Measurements from ENCODE around the gene IQCN.

GRCh38 chr19:18304458-18305310, 30.4 kb upstream of the IQCN start:
- TF ChIP-seq EZH2 (IDR thresholded peaks at IDR 0.05; ENCODE audit: low read length) (no peak), CTCF (optimal IDR thresholded peaks at IDR 0.05 in 1 of 3, IDR thresholded peaks at IDR 0.05 in 1 of 3, conservative IDR thresholded peaks at IDR 0.05 in 1 of 3; ENCODE audit: extremely low read depth in 1 of 3, insufficient read depth in 2 of 3, low read length in 3 of 3) (no peak)
